Coronary artery (tissue), 2 donors: ENCODE results near the gene CD177.

Source experiments
- DNase-seq: peaks from one replicate; pipeline ENCODE4 v3.0.0-alpha.2; 2017; ENCODE audit warnings: low spot score
- H3K27ac ChIP-seq, 2 donors: fragments of 200-600 bp; sonication (generic); one replicate each; pipeline ENCODE4 v1.5.1; 2016 to 2019
- H3K4me3 ChIP-seq: fragments of 200-600 bp; sonication (generic); 2 replicates; pipeline ENCODE4 v1.5.1; 2016; ENCODE audit warnings: mild to moderate bottlenecking, moderate library complexity
- CTCF ChIP-seq: fragments of 200-600 bp; sonication (generic); IDR thresholded peaks from one replicate; pipeline ENCODE4 v1.5.1; 2019; ENCODE audit warnings: antibody characterized with exemption

Gene CD177

GRCh38 chr19:43311256-43311655 lies 42.2 kb upstream of the CD177 start:
- Histone ChIP-seq H3K27ac (no peak overlapping the region), H3K4me3 (no peak overlapping the region)
- no peak for TF ChIP-seq CTCF
- DNase-seq = no peak

- Histone ChIP-seq H3K27ac (no peak overlapping the region), H3K4me3 (no peak overlapping the region)
- DNase-seq = no peak
- no peak for TF ChIP-seq CTCF
These were observed 41.8 kb upstream of the CD177 start for GRCh38 chr19:43311706-43312105.

GRCh38 chr19:43313711-43314495 lies 39.6 kb upstream of the CD177 start:
- TF ChIP-seq CTCF = no peak
- DNase-seq = no peak
- Histone ChIP-seq H3K4me3 (no peak overlapping the region), H3K27ac (no peak overlapping the region)

- no peak for TF ChIP-seq CTCF
- Histone ChIP-seq H3K27ac (no peak overlapping the region), H3K4me3 (no peak overlapping the region)
- no peak for DNase-seq
These were observed 37.6 kb upstream of the CD177 start for GRCh38 chr19:43315851-43316250.

GRCh38 chr19:43316591-43317319 lies 36.7 kb upstream of the CD177 start:
- no peak for DNase-seq
- no peak overlapping the region for H3K27ac ChIP-seq
- no peak for TF ChIP-seq CTCF
- no peak overlapping the region for H3K4me3 ChIP-seq

- TF ChIP-seq CTCF = no peak
- no peak for DNase-seq
- Histone ChIP-seq H3K27ac (no peak overlapping the region), H3K4me3 (no peak overlapping the region)
These were observed 35.3 kb upstream of the CD177 start for GRCh38 chr19:43318203-43318602.
